Activated CD4-positive, alpha-beta T cell treated with anti-CD3 and anti-CD28 coated beads, Interleukin-2, amount 10 ng/mL, durations not matched to agents 24 days and 14 days (primary cell): Measurements from ENCODE around the gene PGP. TPM values are rescaled to one million over a fixed set of nuclear protein-coding genes. Genes with fewer than 3 reads are reported as not detected.
A peak's percentile ranks its signal among the peaks of the same experiment; 100 is the strongest.

Source experiments
- DNase-seq: peaks from one replicate; pipeline ENCODE4 v3.0.0; 2022
- H3K27ac Mint-ChIP-seq: one replicate; pipeline ENCODE4 v1.8.0; 2022; ENCODE audit warnings: mild to moderate bottlenecking, mixed read lengths
- H3K27me3 Mint-ChIP-seq: one replicate; pipeline ENCODE4 v1.8.0; 2022; ENCODE audit warnings: mixed read lengths
- H3K36me3 Mint-ChIP-seq: one replicate; pipeline ENCODE4 v1.8.0; 2022; ENCODE audit warnings: low read depth, mild to moderate bottlenecking, mixed read lengths
- H3K4me1 Mint-ChIP-seq: one replicate; pipeline ENCODE4 v1.8.0; 2021; ENCODE audit warnings: mixed read lengths
- H3K4me3 Mint-ChIP-seq: one replicate; pipeline ENCODE4 v1.8.0; 2022; ENCODE audit warnings: mild to moderate bottlenecking, moderate library complexity, mixed read lengths
- H3K9me3 Mint-ChIP-seq: one replicate; pipeline ENCODE4 v1.8.0; 2021; ENCODE audit warnings: mixed read lengths
- intact Hi-C: fragments of 100-400 bp; cut with micrococcal nuclease; formaldehyde crosslinking; loops from one replicate; pipeline ENCODE4 v1.15.1; 2023
- total RNA-seq: library from RNA; stranded (reverse); gene quantifications from 2 replicates; pipeline ENCODE4 v1.2.3, GENCODE V29; 2022

The PGP gene
- total RNA-seq, 1 donor from 2014 or later = 38.9 TPM

DNA sequence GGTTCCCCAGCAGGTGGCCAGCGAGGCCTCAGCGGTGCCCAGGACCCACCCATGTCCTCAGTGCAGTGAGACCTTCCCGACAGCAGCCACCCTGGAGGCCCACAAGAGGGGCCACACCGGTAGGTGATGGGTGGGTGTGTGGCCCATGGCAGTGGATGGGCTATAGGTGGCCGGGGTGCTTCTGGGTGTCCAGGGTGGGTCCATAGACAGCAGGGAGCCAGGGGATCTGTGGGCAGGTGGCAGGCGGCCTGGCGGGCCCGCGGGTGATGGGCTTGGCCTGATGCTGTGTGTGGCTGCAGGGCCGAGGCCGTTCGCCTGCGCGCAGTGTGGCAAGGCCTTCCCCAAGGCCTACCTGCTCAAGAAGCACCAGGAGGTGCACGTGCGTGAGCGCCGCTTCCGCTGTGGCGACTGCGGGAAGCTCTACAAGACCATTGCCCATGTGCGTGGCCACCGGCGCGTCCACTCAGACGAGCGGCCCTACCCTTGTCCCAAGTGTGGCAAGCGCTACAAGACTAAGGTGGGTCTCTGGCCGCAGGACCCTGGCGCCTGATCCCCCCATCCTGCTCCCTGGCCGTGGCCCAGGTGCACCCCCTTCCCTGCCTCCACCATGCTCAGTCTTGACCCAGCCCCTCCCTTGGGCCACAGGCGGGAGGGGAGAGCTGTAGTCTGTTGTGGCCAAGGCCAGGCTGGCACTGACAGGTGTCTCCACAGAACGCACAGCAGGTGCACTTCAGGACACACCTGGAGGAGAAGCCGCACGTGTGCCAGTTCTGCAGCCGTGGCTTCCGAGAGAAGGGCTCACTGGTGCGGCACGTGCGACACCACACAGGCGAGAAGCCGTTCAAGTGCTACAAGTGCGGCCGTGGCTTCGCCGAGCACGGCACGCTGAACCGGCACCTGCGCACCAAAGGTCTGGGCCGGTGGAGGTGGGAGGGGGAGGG lies 19.5 kb upstream of the PGP start:
- H3K9me3 Mint-ChIP-seq = no peaks in the 10 kb centered on the region
- H3K36me3 Mint-ChIP-seq = peaks cover 19% of the 10 kb centered on the region
- intact Hi-C loops = no loop called here
- no peak overlapping the region for H3K27ac Mint-ChIP-seq
- no peaks in the 10 kb centered on the region for H3K4me1 Mint-ChIP-seq
- no peak for DNase-seq
- H3K27me3 Mint-ChIP-seq = no peaks in the 10 kb centered on the region
- H3K4me3 Mint-ChIP-seq = no peak overlapping the region

DNA sequence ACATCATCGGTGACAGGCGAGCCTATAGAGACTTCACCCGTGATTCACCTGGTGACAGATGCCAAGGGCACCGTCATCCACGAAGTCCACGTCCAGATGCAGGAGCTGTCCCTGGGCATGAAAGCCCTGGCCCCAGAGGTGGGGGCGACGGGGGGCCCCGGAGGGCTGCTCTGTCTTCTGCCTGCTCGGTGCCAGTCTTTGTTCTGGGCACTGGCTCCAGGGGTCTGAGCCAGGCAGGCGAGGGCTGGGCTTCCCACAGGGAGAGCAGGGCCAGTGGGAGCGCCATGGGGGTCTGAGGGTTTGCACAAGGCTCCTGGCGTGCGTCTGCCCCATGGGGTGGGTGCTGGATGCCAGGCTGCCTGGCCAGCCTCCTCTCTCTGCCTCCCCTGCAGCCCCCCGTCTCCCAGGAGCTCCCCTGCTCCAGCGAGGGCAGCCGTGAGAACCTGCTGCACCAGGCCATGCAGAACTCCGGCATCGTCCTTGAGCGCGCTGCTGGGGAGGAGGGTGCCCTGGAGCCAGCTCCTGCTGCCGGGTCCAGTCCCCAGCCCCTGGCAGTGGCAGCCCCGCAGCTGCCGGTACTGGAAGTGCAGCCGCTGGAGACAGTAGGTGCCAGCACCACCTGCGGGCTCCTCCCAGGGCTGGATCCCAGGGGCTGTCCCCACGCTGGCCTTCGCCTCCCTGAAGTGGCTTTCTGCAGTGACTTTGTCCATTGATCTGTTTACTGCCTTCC lies 18.6 kb upstream of the PGP start:
- intact Hi-C loops = no loop called here
- Mint-ChIP-seq H3K27ac (no peak overlapping the region), H3K36me3 (peaks cover 19% of the 10 kb centered on the region), H3K9me3 (no peaks in the 10 kb centered on the region), H3K4me1 (no peaks in the 10 kb centered on the region), H3K27me3 (no peaks in the 10 kb centered on the region), H3K4me3 (no peak overlapping the region)
- no peak for DNase-seq

DNA sequence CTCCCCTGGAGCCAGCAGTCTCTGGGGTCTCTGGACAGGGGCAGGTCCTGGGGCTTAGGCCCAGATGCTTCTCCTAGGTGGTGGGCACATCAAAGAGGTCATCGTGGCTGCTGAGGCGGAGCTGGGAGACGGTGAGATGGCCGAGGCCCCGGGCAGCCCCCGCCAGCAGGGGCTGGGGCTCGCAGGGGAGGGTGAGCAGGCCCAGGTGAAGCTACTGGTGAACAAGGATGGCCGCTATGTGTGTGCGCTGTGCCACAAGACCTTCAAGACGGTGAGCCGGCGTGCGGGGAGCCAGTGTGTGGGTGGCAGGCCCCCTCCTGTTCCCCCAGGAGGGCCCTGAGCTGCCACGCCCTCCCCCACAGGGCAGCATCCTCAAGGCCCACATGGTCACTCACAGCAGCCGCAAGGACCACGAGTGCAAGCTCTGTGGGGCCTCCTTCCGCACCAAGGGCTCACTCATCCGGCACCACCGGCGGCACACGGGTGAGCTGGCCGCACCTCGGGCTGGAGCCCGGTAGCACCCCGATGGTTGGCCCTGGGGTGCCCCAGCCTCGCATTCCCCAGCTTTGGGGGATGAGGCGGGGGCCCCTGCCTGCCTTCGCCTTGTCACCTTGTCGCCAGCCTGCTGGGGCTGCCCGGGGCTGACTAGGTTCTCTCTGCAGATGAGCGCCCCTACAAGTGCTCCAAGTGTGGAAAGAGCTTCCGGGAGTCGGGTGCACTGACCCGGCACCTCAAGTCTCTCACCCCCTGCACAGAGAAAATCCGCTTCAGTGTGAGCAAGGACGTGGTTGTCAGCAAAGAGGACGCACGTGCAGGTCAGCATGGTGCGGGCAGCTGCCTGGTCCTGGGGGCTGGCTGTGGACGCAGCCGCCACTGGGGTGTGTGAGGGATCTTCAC lies 17.7 kb upstream of the PGP start:
- H3K4me3 Mint-ChIP-seq = no peak overlapping the region
- no peaks in the 10 kb centered on the region for H3K9me3 Mint-ChIP-seq
- peaks cover 19% of the 10 kb centered on the region for H3K36me3 Mint-ChIP-seq
- intact Hi-C loops = no loop called here
- no peak overlapping the region for H3K27ac Mint-ChIP-seq
- no peaks in the 10 kb centered on the region for H3K4me1 Mint-ChIP-seq
- DNase-seq = no peak
- H3K27me3 Mint-ChIP-seq = no peaks in the 10 kb centered on the region

DNA sequence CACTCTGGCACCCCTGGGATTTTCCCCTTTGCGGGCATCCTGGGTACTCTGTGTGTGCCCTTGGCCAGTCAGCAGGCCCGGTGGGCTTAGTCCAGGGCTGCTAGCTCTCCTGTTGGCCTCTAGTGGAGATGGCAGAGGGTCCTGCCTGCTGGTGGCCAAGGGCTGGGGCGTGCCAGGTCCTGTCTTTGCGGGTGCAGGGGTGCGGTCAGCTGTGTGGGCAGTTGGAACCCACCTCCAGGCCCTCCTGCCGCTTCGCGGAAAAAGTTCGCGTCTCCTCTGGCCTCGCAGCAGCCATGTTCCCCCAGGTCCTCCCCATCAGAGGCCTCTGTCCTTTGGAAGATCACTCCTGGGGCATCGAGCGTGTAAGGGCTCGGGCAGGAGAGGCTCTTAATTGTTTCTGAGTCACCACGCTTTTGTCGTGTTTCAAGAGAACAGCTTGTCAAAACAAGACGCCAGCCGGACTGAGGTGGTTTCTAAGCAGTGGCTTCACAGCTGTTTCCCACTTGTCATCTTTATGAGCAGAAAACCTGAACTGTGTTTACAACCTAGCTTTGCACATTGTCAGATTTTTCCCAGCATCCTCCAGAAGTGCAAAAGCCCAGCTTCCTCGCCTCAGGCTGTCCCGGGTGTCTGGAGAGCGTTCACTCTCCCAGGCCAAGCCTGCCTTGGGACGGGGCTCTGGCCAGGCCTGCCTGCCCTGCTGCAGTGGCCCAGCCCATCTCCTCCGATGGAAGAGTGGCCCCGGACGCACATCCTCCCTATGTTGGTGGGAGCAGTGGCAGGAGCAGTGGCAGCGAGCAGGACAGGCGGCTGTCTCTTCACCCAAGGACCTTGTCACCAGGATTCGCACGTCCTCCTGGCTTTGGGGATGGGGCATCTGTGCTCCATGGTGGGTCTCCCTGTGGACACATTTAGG lies 16.6 kb upstream of the PGP start:
- H3K27ac Mint-ChIP-seq = no peak overlapping the region
- peaks cover 21% of the 10 kb centered on the region for H3K36me3 Mint-ChIP-seq
- H3K9me3 Mint-ChIP-seq = no peaks in the 10 kb centered on the region
- peaks cover 3% of the 10 kb centered on the region for H3K4me1 Mint-ChIP-seq
- no peak for DNase-seq
- H3K4me3 Mint-ChIP-seq = no peak overlapping the region
- H3K27me3 Mint-ChIP-seq = no peaks in the 10 kb centered on the region
- intact Hi-C loops = no loop called here

DNA sequence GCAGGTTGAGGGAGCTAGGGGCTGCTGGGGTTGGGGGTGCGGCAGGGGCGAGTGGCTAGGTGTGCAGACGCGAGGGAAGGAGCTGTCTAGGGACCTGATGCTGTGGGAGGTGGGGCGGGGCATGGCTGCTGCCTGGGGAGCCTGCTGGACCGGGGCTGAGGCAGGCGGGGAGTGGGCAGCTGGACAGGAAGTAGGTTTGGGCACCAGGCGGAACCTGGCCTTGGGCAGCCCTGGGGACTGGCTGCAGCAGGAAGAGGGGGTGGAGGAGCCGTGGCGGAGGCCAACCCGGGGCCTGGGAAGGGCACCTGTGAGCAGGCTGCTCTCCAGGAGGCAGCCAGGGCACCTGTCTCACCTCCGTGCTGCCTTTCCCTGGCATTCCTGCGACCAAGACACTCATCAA lies 15.7 kb upstream of the PGP start:
- Mint-ChIP-seq H3K27me3 (no peaks in the 10 kb centered on the region), H3K9me3 (no peaks in the 10 kb centered on the region), H3K4me1 (peaks cover 7% of the 10 kb centered on the region), H3K27ac (no peak overlapping the region), H3K36me3 (peaks cover 22% of the 10 kb centered on the region), H3K4me3 (no peak overlapping the region)
- no peak for DNase-seq
- intact Hi-C loops = no loop called here

DNA sequence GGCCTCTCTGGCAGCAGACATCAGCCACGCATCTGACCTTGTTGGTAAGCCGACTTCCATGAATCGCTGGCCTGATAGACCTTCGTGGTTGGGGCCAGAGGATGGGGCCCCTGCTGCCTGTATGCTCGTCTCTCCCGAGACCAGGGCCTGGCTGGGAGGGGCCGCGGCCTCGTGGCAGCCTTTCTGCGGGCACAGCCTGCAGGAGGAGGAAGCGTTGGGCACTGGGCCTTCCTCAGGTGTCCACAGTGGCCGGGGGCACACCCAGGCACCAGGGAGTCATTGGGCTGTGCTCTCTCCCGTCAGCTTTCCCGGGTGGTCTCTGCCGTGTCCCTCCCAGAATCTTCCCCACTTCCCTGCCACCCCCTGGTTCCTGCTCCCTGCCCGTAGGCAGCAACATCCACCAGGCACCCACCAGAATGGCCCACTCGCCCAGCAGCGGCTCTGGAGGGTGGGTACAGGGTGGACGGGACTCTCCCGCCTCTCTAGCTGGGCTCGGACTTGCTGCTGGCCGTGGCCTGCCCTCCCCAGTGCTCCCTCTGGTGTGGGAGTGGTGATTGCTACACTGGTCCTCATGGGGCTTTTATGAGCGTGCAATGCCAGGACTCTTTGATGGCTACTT lies 15.1 kb upstream of the PGP start:
- Mint-ChIP-seq H3K36me3 (peaks cover 19% of the 10 kb centered on the region), H3K9me3 (no peaks in the 10 kb centered on the region), H3K27ac (no peak overlapping the region), H3K4me1 (peaks cover 7% of the 10 kb centered on the region), H3K27me3 (no peaks in the 10 kb centered on the region), H3K4me3 (no peak overlapping the region)
- DNase-seq = no peak
- intact Hi-C loops = loop anchor here (10.0 kb wide), 1 partner anchor 305 kb away; the partner anchor contains the start of genes CEMP1 and PDPK1

DNA sequence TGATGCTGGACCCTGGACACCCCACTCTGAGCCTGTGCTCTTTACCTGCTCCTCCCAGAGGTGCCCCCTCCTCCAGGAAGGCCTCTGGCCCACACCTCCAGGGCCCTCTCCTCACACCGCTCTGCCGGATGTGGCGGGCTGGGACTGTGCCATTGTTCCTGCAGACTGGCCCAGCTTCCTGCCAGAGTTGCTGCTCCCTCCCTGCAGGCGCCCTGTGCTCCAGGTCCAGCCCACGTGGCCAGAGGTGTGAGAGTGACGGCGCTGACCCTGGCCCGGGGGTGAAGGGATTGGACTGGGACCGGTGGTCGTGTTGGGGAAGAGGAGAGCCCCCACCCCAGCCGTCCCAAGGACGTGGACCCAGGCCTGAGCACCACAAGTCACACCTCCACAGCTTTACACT lies 14.5 kb upstream of the PGP start:
- Mint-ChIP-seq H3K4me3 (no peak overlapping the region), H3K27me3 (no peaks in the 10 kb centered on the region), H3K4me1 (peaks cover 11% of the 10 kb centered on the region), H3K27ac (no peak overlapping the region), H3K36me3 (peaks cover 19% of the 10 kb centered on the region), H3K9me3 (no peaks in the 10 kb centered on the region)
- DNase-seq = no peak
- intact Hi-C loops = loop anchor here (10.0 kb wide), 1 partner anchor 306 kb away; the partner anchor contains the start of genes CEMP1 and PDPK1

DNA sequence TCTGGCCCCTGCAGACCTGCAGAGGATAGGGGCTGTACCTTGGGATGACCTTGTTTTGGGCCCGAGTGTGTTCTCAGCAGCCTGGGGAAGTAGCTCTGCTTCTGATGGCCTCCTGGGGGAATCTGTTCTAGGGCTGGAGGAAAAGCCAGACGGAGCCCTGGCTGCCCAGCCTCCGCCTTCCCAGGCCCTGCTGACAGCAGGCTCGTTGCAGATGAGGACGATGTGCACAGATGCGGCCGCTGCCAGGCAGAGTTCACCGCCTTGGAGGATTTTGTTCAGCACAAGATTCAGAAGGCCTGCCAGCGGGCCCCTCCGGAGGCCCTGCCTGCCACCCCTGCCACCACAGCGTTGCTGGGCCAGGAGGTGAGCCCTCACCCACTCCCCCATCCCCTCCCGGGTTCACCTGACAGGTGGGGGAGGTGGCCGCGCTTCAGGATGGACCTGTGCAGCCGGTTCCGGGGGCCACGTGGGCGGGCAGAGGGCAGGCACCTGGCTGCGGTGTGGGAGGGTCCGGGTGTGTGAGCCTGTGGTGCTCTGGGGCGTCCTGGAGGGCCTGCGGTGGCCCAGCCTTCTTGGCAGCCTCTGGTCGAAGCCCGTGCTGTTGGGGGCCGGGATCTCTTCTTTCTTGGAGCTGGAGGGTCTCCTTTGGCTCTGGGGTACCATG lies 13.7 kb upstream of the PGP start:
- Mint-ChIP-seq H3K9me3 (no peaks in the 10 kb centered on the region), H3K27me3 (no peaks in the 10 kb centered on the region), H3K27ac (no peak overlapping the region), H3K4me3 (no peak overlapping the region), H3K4me1 (peaks cover 11% of the 10 kb centered on the region), H3K36me3 (peaks cover 15% of the 10 kb centered on the region)
- DNase-seq = no peak
- intact Hi-C loops = loop anchor here (10.0 kb wide), 1 partner anchor 307 kb away; the partner anchor contains the start of genes CEMP1 and PDPK1

DNA sequence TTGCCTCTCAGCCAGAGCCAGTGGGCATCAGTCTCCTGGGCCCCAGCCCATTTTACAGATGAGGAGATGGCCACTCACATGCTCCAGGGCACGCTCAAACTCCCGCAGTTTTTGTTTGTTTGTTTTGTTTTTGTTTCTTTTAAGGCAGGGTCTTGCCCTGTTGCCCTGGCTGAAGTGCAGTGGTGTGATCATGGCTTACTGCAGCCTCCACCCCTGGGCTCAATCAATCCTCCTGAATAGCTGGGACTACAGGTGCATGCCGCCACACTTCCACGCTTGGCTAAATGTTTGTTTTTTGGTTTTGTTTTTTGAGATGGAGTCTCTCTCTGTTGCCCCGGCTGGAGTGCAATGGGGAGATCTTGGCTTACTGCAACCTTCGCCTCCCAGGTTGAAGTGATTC lies 12.3 kb upstream of the PGP start:
- Mint-ChIP-seq H3K27me3 (no peaks in the 10 kb centered on the region), H3K4me3 (no peak overlapping the region), H3K4me1 (peaks cover 13% of the 10 kb centered on the region), H3K9me3 (no peaks in the 10 kb centered on the region), H3K36me3 (peaks cover 14% of the 10 kb centered on the region), H3K27ac (peak overlapping the region; percentile 48)
- DNase-seq = no peak
- intact Hi-C loops = loop anchor here (10.0 kb wide), 1 partner anchor 308 kb away; the partner anchor contains the start of genes CEMP1 and PDPK1

DNA sequence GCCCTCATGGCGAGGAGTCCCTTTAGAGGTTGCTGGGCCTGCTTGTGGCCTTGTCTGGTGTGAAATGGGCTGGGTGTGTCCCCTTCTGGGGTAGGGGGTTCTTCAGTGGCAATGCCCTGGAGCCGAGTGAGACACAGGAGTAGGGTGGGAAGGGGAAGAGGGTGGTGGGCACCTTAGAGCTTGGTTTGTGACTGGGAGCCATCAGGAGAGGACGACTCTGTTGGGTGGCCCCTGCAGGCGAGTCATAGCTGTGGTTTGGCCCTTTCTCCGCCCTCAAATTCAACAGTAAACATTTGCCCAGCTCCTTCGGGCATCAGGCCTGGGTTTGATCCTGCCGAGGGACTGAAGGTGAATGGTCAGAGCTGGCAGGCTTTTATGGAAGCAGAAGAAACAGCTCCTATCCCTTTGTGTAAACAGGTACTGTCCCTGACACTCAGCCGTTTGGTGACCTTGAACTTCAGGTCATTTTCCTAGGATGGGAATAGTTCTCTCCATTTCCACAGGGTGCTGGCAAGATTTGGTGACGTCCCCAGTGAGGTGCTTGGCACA lies 11.7 kb upstream of the PGP start:
- Mint-ChIP-seq H3K27ac (peak overlapping the region; percentile 11), H3K36me3 (peaks cover 12% of the 10 kb centered on the region), H3K27me3 (no peaks in the 10 kb centered on the region), H3K4me3 (peak overlapping the region; percentile 15), H3K9me3 (no peaks in the 10 kb centered on the region), H3K4me1 (peaks cover 13% of the 10 kb centered on the region)
- intact Hi-C loops = loop anchor here (10.0 kb wide), 1 partner anchor 308 kb away; the partner anchor contains the start of genes CEMP1 and PDPK1
- DNase-seq = no peak

DNA sequence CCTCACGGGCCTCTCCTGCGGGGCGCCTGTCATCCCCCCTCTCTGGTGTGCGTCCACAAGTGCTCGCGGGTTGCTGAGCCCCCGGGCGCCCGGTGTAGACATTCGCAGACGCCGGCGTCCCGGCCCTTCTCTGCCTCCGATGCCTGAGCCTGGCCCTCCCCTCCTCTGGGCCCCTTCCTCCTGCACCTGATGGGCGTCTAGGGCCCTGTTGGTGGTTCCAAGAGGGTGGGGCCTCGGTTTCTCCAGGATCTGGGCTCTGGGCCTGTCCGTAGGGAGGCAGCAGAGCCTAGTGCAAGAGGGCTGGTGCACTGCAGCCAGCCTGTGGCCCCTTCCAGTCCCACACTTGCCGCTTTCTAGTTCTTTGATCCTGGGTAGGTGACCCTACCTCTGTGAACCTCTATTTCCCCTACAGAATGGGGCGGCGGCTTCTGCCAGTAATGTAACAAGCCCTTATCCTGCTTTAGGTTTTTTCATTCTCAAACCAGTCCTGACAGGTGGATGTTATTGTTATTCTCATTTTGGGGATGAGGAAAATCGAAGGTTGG lies 9.4 kb upstream of the PGP start:
- Mint-ChIP-seq H3K4me1 (peaks cover 13% of the 10 kb centered on the region), H3K27ac (peak overlapping the region; percentile 75), H3K4me3 (peak overlapping the region; percentile 85), H3K36me3 (peaks cover 5% of the 10 kb centered on the region), H3K27me3 (no peaks in the 10 kb centered on the region), H3K9me3 (no peaks in the 10 kb centered on the region)
- peak; percentile 80 for DNase-seq
- intact Hi-C loops = loop anchor here (1.0 to 10.0 kb wide), 7 partner anchors 9 to 311 kb away; partner anchors contain the start of genes CCNF, CEMP1, ECI1 and MLST8
